Measurements from ENCODE around the gene PPIL6.

GRCh38 chr6:109488001-109488400, 47.6 kb upstream of the PPIL6 start:
- no peak for TF ChIP-seq EP300 (IDR thresholded peaks at IDR 0.05)
- no peak for TF ChIP-seq POLR2A (IDR thresholded peaks at IDR 0.05)

Measured in suprapubic skin (tissue), 2 donors.